NCI-H2081 treated with DMSO at 0.1 percent for 48 hours (cell line): ENCODE results near the gene TAF3.

Experiments
- DNase-seq: peaks from one replicate; lab custom pipeline; 2025; lab: John Stamatoyannopoulos, UW

Gene TAF3

DNA sequence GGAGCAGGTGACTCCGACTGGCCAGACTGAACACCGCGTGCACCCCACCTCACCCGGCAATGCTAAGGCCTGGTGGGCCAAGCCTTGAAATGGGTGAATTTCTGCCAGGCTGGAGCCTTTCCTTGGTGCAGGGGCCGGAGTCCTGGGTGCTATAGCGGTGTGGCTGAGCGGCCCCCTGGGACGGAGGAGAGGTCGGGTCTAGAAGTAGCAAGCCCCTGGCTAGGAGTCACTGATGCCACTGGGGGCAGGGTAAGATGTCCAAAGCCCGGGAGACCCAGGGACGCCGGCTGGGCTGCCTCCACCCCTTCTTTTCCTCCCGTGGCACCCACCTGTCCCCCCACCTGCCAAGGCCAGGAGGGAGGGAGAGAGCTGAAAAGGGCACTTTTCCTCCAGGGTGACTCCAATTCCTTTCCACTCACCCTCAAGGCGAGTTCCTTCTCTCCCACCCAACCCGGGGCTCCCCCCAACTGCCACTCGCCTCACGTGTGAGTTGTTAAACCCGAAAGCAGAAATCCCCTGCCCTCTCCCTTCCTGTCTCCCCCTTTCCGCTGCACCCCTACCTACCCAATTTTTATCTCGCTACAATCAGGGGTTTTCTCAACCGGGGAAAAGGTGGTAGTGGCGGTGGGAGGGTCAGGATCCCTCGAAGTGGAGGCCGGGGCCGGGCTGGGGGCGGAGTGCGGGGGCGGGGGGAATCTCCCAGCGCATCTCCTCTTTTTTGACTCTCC lies 230.1 kb downstream of the TAF3 start:
- no peak for DNase-seq

DNA sequence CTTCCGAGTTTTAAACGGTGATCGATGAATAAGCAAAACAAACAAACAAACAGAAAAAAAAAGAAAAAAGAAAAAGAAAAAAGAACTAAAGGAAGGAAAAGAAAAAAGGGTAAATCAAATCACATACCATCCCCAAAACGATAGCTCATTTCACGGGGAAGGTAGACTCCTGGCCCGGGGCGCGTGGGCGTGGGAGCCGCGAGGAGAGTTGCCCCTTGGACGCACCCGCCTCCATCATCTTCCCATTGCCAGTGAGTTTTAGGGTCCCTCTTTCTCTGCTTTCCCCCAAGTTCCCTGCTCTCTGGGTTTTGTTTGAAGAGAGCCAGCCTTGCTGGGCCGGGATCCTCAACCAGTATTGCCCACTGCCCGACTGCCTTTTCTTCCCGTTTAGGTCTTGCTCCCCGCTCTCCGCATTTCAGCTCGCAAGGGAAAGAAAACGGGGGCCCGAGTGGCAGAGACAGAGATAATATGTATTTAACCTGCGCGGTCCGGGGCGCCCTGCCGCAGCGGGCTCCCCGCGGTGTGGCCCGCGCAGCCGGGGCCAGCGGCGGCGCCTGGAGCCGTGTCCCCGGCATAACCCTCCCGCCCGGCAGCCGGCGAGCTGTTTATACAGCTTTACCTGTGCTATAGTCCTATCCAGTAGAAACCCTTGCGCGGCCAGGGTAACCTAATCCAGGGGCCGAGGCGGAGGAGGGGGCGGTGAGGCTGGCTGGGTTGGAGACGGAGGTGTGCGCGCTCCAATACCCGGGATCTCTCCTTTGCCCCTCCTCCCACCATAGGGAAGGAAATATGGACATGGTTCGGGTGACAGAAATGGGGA lies 230.9 kb downstream of the TAF3 start:
- no peak for DNase-seq

DNA sequence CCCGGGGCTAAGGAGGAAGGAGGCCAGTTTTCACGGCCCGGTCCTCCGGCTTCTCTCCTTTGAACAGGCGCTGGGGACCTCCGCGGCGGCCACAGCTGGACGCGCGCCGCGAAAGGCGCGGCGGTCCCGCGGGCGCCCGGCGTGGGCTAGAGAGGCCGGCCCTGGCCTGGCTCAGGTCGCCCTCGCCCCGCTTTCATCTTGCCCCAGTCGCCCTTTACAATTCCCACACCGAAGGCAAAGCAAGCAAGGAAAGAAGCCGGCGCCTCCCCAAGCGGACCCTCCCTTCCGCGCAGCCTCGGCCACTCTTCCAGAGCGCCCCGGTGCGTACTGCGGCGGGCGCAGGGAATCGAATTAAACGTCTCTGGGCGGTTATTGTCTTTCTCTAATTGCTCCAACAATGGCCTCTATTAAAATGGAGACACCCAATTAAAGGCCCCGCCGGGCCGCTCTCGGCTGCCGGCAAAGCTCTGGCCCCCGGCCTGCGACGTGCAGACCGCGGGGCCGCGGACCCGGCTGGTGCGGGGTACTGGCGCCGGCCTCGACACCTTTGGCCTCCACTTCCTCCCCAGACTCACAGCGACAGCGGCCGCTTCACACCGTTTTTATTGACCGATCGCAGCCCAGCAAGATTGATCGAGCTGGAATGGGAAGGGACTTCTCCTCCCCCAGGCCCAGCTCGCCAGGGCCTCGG lies 231.7 kb downstream of the TAF3 start:
- DNase-seq = no peak

DNA sequence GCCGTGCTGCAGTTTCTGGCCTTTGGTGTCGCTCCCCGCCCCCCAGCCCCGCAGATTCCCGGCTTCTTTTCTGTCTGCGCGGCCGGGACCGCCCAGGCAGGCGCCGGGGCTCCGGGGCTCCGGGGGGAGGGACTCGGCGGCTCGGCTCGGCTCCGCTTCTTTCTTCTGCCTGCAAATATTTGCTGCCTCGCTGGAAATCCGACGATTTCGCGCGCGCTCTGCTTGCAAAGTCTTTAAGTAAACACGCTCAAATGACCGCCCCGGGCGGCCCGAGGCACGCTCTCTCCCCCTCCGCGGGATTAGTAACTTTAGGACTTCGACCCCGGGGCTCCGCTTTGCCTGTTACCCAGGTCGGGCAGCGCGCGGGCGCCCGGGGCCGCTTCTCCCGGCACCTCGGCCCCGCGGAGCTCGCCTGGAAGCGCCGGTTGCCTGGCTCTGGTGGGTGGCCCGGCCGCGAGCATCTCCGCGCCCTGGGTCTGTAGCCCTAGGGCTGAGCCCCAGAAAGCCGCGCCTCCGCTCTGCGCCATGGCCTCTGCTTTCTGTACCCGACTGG lies 232.3 kb downstream of the TAF3 start:
- no peak for DNase-seq

DNA sequence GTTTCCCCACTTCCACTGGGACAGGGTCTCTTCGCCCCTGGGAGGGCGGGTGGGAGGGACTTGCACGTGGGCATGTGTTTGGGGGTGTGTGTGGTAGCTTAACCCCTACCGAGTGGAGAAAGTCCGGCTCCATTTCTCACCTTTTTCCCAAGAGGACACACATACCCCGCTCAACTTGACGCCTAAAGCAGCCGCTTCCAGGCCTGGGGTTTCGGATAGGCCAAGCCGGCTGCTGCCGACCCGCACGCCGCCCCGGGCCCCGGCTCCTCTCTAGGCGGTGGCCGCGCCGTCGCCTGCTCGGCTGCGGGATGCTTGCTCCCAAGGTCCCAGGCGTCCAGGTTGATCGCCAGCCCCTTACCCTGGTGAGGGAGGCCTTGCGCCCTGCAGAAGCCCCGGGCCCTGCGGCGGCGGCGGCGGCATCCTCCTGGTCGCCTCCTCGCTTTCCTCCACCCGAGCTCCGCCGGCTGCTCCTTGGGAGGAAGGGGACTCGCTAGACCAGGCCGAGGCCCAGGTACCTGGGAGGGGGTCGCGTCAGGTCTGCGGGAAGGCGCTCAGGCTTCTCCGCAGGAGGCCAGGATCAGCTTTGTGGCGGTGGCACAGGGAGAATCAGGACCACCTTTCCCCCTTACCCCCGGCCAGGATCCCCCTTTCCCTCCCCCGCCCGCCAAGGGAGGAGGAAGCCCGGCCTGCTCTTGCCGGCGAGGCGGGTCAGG lies 233.0 kb downstream of the TAF3 start:
- DNase-seq = no peak

DNA sequence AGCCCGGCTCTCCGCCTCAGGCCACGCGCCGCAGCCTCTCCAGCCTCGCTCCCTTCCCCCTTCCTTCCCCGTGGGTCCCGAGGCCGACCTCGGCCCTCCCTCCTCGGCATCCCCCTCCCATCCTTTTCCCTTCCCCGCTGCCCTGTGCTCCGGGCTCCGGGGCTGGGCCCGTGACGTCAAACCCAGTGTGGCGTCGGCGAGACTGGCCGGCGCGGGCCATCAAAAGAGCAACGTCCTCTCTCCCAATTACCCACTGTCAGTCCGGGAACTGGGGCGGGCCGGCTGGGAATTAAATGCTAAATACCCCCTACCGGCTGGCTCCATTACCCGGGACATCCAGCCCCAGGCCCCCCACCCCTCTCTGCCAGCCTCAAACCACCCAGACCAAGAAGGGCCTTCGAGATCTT lies 233.5 kb downstream of the TAF3 start:
- no peak for DNase-seq

DNA sequence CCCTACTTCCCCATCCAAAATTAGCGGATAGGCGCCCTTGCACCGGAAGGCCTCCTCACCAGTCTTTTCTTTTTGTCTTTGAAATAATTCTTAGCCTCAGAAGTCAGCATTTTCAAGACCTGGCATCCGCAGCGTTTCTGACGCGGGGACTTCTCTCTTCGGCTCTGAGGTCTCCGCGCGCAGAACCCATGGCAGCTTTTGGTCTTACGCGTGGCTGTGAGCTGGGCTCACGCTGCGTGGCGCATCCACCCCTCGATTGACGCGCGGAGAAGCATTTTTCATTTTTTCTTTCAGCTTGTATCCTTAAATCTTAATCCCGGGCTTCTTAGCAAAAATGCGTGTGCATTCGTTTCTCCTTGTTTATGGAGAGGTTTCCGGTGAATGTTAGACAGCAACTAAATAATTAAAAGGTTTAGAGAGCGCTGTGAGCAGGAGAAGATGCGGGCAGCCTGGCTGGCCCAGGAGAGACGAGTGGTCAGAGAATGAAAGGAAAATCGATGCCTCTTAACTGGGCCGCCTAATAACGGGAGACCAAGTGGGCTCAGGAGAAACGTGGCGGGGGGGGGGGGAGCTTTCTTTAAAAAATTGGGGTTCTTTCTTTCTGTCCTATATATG lies 234.1 kb downstream of the TAF3 start:
- no peak for DNase-seq

DNA sequence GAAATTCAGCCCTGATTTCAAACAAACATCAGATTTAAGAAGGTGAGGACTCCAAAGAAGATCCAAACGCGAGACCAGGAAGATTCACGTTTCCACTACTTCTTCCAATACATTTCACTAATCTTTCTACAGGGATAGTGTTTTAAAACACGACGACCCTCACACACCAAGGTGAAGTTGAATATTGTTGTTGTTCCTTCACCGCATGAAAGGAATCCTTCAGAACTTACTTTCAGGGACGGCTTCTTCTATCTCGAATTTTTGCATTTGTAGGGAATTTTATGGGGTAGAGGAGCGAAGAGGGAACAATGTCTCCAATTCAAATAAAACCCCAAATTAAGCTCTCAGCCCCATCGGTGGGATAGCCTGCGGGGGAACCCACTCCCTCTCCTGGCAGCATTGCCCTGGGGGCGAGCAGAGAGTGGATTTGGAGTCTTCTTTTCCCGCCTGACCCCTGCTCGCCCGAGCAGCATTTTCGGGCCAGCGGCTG lies 234.7 kb downstream of the TAF3 start:
- no peak for DNase-seq

DNA sequence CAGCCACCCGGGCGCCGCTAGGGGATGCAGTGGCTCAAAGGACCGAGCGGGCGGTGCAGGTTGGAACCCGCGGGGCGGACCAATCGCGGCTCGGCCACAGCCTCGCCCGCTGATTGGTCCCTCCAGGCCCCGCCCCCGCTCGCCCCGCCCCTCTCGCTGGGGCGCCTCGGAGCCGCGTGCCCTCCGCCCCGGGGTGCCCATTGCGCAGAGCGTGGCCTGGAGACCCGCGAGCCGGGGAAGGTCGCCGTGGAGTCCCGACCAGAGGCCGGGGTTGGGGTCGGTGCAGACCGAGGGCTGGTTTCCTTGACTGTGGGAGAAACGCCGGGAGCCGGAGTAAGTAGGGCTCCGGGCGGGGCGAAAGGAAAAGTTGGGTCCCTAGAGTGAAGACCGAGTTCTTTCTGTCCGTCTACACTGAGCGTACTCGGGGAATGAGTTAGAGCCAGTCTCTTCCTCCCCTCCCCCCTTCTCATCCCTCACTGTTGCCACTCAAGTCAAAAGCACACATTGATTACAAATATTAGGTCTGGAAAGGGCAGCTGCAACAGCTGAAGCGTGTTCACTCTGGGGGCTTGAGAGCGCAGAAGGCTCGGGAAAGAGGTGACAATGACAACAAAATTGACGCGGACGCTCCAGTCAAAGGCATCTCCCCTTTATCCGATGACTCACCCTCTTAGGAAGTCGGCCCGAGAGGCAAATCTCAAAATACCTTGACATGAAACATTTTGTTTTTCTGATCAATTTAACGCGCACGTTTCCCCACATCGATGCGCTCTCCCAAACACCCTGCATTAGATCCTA lies 235.3 kb downstream of the TAF3 start:
- DNase-seq = no peak

DNA sequence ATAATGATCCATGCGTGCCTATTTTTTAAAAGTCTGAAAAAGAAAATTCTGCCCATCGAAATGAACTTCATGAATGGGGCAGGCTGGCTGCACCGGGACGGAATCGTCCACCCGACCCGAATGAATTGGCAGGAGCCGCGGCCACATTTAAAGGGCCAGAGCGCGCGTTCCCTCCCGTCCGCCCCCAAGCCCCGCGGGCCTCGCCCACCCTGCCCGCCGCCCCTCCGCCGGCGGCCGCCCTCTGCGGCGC lies 235.9 kb downstream of the TAF3 start:
- DNase-seq = no peak

DNA sequence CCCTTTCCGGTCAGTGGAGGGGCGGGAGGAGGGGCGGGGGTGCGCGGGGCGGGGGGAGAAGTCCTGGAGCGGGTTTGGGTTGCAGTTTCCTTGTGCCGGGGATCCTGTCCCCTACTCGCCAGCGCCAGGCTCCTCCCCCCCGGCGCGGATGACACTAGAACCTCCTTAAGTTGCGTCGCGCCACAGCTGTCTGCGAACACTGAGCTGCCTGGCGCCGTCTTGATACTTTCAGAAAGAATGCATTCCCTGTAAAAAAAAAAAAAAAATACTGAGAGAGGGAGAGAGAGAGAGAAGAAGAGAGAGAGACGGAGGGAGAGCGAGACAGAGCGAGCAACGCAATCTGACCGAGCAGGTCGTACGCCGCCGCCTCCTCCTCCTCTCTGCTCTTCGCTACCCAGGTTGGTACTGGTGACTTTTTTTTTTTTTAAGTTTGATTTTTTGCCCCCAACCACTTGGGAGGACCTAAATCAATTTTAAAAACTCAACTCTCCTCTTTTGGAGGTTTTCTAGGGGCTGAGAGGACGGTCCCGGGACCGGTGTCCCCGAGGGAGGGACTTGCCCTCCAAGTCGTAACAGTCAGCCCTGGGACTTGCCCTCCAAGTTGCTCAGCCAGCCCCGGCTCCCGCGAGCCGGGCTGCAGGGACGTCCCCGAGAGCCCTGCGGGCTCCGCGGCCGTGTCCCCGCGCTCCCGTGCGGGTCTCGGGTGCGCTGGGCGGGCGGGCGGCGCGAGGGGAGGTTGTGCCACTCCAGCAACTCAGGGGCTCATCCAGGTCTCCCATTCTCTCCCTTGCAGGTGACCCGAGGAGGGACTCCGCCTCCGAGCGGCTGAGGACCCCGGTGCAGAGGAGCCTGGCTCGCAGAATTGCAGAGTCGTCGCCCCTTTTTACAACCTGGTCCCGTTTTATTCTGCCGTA lies 236.4 kb downstream of the TAF3 start, which contains the start of gene GATA3:
Gene GATA3 (plus strand): TSS at position 195 of the 914 bp plus-strand sequence. CDS start 968 bp downstream, outside the sequence.
- DNase-seq = no peak

DNA sequence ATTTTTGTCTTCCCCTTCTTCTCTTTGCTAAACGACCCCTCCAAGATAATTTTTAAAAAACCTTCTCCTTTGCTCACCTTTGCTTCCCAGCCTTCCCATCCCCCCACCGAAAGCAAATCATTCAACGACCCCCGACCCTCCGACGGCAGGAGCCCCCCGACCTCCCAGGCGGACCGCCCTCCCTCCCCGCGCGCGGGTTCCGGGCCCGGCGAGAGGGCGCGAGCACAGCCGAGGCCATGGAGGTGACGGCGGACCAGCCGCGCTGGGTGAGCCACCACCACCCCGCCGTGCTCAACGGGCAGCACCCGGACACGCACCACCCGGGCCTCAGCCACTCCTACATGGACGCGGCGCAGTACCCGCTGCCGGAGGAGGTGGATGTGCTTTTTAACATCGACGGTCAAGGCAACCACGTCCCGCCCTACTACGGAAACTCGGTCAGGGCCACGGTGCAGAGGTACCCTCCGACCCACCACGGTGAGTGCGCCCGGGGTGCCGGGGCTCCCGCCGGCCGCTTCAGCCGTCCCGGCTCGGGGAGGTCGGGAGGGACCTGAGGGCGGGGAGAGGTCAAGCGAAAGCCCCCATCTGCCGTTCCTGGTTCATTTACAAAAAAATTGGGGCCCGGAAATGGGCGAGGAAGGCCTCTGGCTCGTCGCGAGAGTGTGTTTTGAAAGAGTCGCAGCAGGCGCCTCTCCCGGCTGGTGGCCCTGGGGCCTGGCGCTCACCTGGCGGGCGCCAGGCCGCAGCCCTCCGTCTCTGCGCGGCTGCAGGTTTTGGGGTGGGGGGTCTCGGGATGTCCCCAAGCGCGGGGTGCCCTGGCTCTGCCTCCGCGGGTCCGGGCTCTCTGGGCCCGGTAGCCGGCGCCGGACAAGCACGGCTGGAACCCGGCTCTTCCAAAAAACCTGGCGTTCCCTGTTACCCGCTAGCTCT lies 237.4 kb downstream of the TAF3 start:
- DNase-seq = no peak

DNA sequence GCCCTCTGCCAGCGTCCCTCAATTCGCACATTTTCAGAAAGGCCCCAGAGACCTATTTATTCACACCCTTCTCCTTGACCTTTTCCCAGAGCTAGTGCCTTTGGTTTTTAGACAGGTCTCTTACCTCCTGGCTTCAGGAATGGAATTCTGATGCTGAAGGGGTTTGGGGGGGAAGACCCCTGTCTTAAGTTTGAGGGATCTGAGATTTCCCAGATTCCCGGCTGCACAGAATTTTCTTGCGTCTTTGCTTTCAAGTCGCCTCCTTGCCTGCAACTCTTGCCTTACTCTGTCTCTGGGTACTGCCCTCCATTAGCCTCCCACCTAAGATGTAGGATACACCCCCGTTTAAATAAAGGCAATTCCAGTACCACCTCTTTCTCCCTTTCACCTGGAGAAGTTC lies 238.1 kb downstream of the TAF3 start:
- no peak for DNase-seq

DNA sequence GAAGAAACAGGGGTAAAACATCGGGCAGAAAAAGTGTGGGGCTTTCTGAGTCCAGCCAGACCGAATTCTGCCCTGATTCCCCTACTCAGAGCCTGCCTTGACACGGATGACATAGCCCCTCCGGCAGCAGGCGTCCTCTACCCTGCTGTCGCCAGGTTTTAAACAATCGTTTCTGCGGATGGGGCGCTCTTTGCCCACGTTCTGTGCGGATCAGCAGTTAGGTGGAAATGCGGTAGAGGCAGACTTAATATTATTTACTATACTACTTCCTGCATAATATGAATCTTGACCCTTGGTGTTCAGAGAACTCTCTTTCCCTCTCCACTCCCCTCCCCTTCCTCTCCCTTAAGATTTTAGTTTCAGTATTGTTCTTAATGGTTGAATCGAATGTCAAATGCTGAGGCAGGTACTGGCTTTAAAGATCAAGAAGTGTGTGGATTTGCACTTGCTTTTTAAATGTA lies 238.6 kb downstream of the TAF3 start:
- no peak for DNase-seq

DNA sequence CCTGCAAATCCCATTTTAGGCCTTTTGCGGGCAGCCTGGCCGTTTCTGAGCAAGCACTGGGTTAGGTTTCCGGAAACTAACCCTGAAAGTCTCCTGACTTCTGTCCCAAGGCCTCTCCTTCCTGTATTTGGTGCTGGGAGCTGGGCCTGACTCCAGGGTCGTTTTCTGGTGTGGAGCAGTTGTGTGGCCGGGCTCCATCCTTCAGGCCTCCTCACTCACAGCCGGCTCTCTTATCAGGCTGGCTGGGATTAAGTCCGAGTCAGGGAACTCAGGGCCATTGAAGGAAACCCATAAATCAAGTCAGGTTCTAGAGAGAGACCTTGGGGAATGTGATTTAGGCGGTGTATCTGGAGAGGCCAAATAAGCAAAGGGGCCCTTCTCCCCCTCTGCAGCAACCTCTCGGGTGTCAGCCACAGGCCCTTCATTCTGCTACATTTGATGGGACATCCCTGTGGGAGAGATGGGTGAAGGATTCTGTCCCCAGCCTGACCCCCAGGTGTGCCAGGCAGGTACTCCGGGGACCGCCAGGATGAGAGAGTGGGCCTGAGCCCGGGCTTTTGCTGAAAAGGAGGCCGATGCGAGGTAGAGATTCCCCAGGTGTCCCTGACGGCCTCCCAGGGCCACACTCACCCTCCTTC lies 239.4 kb downstream of the TAF3 start:
- no peak for DNase-seq

DNA sequence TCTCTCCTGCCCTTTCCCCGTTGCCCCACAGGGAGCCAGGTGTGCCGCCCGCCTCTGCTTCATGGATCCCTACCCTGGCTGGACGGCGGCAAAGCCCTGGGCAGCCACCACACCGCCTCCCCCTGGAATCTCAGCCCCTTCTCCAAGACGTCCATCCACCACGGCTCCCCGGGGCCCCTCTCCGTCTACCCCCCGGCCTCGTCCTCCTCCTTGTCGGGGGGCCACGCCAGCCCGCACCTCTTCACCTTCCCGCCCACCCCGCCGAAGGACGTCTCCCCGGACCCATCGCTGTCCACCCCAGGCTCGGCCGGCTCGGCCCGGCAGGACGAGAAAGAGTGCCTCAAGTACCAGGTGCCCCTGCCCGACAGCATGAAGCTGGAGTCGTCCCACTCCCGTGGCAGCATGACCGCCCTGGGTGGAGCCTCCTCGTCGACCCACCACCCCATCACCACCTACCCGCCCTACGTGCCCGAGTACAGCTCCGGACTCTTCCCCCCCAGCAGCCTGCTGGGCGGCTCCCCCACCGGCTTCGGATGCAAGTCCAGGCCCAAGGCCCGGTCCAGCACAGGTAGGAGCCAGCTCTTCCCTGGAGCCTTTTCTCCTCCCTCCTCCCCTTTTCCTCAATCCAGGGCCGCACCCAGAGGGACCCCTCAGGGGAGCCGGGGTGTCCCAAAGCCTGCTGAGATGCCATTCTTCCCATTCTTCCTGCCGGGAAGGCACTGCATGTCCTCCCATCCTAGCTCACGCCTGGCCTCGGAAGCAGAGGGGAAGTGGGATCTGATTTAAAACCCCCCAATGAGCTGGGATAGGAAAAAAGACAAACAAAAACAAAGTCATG lies 240.2 kb downstream of the TAF3 start:
- no peak for DNase-seq
